ENCODE results near the gene FOXA3. TPM values are rescaled to one million over a fixed set of nuclear protein-coding genes. Genes with fewer than 3 reads are reported as not detected.
"Not testable (repeated sequence)": the region's sequence is repeated elsewhere in the genome, so short reads cannot be mapped to it uniquely, and the experiment has no call there.

FOXA3 gene
- polyA plus RNA-seq, 3 donors: 3.6 to 32.1 TPM; not detected in 1

- WGBS, 3 donors: 53 to 91% (median 88%) methylated on average over 55 to 57 of the region's 57 CpGs
- H3K27ac ChIP-seq (ENCODE audit: low read depth, low read length): no peak overlapping the region
These were observed 20.0 kb downstream of the FOXA3 start for GRCh38 chr19:45883881-45884681.

GRCh38 chr19:45884682-45885555 is 20.8 kb downstream of the FOXA3 start:
- no peak overlapping the region for H3K27ac ChIP-seq (ENCODE audit: low read depth, low read length)
- 38 to 67% (median 57%) methylated on average over 54 to 72 of the region's 72 CpGs for WGBS, 3 donors

GRCh38 chr19:45885556-45886426 is 21.7 kb downstream of the FOXA3 start, which contains the start of gene IRF2BP1:
Gene IRF2BP1 (minus strand): TSS chr19:45886141. CDS start chr19:45885774, 367 bp downstream.
- 1% methylated on average over 49 to 107 of the region's 107 CpGs for WGBS, 3 donors
- no peak within 1 kb of the TSS for H3K27ac ChIP-seq (ENCODE audit: low read depth, low read length)

GRCh38 chr19:45886427-45887199 is 22.5 kb downstream of the FOXA3 start:
- 1 to 2% (median 2%) methylated on average over 30 to 32 of the region's 32 CpGs for WGBS, 3 donors
- no peak overlapping the region for H3K27ac ChIP-seq (ENCODE audit: low read depth, low read length)

GRCh38 chr19:45887200-45887710 is 23.1 kb downstream of the FOXA3 start:
- WGBS, 3 donors: 37 to 55% (median 43%) methylated on average over 10 of the region's 10 CpGs
- no peak overlapping the region for H3K27ac ChIP-seq (ENCODE audit: low read depth, low read length)

GRCh38 chr19:45889210-45889885 is 25.2 kb downstream of the FOXA3 start:
- H3K27ac ChIP-seq (ENCODE audit: low read depth, low read length): no peak overlapping the region
- WGBS, 3 donors: 62 to 76% (median 76%) methylated on average over 6 of the region's 6 CpGs

- WGBS, 3 donors: 86 to 96% (median 88%) methylated on average over 11 to 17 of the region's 17 CpGs
These were observed 26.8 kb downstream of the FOXA3 start for GRCh38 chr19:45890877-45891276.

GRCh38 chr19:45895519-45895972 is 31.4 kb downstream of the FOXA3 start:
- WGBS, 3 donors: 77 to 88% (median 77%) methylated on average over 9 of the region's 9 CpGs
- no peak overlapping the region for H3K27ac ChIP-seq (ENCODE audit: low read depth, low read length)

More at GRCh38 chr19:45890877-45891276, 26.8 kb downstream of the FOXA3 start:
- no peak overlapping the region for H3K27ac ChIP-seq (ENCODE audit: low read depth, low read length)

- not testable (repeated sequence) for H3K27ac ChIP-seq (ENCODE audit: low read depth, low read length)
- WGBS, 3 donors: 92 to 96% (median 94%) methylated on average over 12 of the region's 12 CpGs
These were observed 32.0 kb downstream of the FOXA3 start for GRCh38 chr19:45895983-45896599.

GRCh38 chr19:45897261-45897812 is 33.2 kb downstream of the FOXA3 start:
- WGBS, 3 donors: 89 to 92% (median 92%) methylated on average over 8 of the region's 8 CpGs
- H3K27ac ChIP-seq (ENCODE audit: low read depth, low read length): no peak overlapping the region

- WGBS, 3 donors: 87 to 93% (median 92%) methylated on average over 6 to 7 of the region's 7 CpGs
- H3K27ac ChIP-seq (ENCODE audit: low read depth, low read length): no peak overlapping the region
These were observed 35.1 kb downstream of the FOXA3 start for GRCh38 chr19:45899253-45899652.

GRCh38 chr19:45899919-45900589 is 35.9 kb downstream of the FOXA3 start:
- no peak overlapping the region for H3K27ac ChIP-seq (ENCODE audit: low read depth, low read length)
- 88 to 98% (median 97%) methylated on average over 4 of the region's 4 CpGs for WGBS, 3 donors

- no peak overlapping the region for H3K27ac ChIP-seq (ENCODE audit: low read depth, low read length)
- WGBS, 3 donors: 60 to 75% (median 70%) methylated on average over 22 of the region's 22 CpGs
These were observed 36.8 kb downstream of the FOXA3 start for GRCh38 chr19:45900738-45901431.

- no peak overlapping the region for H3K27ac ChIP-seq (ENCODE audit: low read depth, low read length)
- 7 to 13% (median 11%) methylated on average over 47 to 69 of the region's 69 CpGs for WGBS, 3 donors
These were observed 37.3 kb downstream of the FOXA3 start for GRCh38 chr19:45901432-45901911.
